DOHH2 (cell line): Measurements from ENCODE around the gene CYB5A.

Experiments
- EZH2phosphoT487 ChIP-seq: fragments of 200-600 bp; sonication (generic); IDR thresholded peaks from 2 replicates; pipeline ENCODE4 v1.6.1; 2017; ENCODE audit warnings: borderline replicate concordance, mild to moderate bottlenecking, antibody characterized with exemption, low read length, moderate library complexity, mixed read lengths
- TF ChIP-seq, protein P1 (sequence below): fragments of 200-600 bp; sonication (generic); IDR thresholded peaks from one replicate; pipeline ENCODE4 v1.5.1; 2014; ENCODE audit warnings: antibody characterized with exemption, mild to moderate bottlenecking, low read depth, low read length; ENCODE audit not compliant: poor library complexity, severe bottlenecking

GRCh38 chr18:74282755-74283554, 8.8 kb downstream of the CYB5A start:
- TF ChIP-seq, protein P1, sequence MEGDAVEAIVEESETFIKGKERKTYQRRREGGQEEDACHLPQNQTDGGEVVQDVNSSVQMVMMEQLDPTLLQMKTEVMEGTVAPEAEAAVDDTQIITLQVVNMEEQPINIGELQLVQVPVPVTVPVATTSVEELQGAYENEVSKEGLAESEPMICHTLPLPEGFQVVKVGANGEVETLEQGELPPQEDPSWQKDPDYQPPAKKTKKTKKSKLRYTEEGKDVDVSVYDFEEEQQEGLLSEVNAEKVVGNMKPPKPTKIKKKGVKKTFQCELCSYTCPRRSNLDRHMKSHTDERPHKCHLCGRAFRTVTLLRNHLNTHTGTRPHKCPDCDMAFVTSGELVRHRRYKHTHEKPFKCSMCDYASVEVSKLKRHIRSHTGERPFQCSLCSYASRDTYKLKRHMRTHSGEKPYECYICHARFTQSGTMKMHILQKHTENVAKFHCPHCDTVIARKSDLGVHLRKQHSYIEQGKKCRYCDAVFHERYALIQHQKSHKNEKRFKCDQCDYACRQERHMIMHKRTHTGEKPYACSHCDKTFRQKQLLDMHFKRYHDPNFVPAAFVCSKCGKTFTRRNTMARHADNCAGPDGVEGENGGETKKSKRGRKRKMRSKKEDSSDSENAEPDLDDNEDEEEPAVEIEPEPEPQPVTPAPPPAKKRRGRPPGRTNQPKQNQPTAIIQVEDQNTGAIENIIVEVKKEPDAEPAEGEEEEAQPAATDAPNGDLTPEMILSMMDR = no peak
- TF ChIP-seq EZH2phosphoT487 = no peak
